Chondrocyte (in vitro differentiated cells): ENCODE data around the gene HSPA4L. TPM values are rescaled to one million over a fixed set of nuclear protein-coding genes. Genes with fewer than 3 reads are reported as not detected.

Experiments used
- DNase-seq: peaks from one replicate; pipeline ENCODE4 v3.0.0; 2021; ENCODE audit warnings: mixed read lengths, low spot score
- H3K27ac Mint-ChIP-seq: one replicate; pipeline ENCODE4 v1.8.0; 2021; ENCODE audit warnings: mild to moderate bottlenecking, moderate library complexity, mixed read lengths; ENCODE audit not compliant: unreplicated experiment
- H3K27me3 Mint-ChIP-seq: 2 replicates; pipeline ENCODE4 v1.8.0; 2021; ENCODE audit warnings: low read depth, mixed read lengths
- H3K36me3 Mint-ChIP-seq: 2 replicates; pipeline ENCODE4 v1.8.0; 2021; ENCODE audit warnings: low read depth, mixed read lengths
- H3K4me1 Mint-ChIP-seq: 2 replicates; pipeline ENCODE4 v1.8.0; 2021; ENCODE audit warnings: low read depth, mild to moderate bottlenecking, mixed read lengths
- H3K4me3 Mint-ChIP-seq: one replicate; pipeline ENCODE4 v1.8.0; 2021; ENCODE audit warnings: mild to moderate bottlenecking, moderate library complexity, mixed read lengths; ENCODE audit not compliant: unreplicated experiment
- H3K9me3 Mint-ChIP-seq: 2 replicates; pipeline ENCODE4 v1.8.0; 2021; ENCODE audit warnings: low read depth, mixed read lengths
- CTCF ChIP-seq: fragments of 200-600 bp; sonication (generic); IDR thresholded peaks from 2 replicates; pipeline ENCODE4 v1.5.0; 2021; ENCODE audit warnings: antibody characterized with exemption, mild to moderate bottlenecking, moderate library complexity
- total RNA-seq: library from RNA; stranded (reverse); gene quantifications from 3 replicates; pipeline ENCODE4 v1.2.1, GENCODE V29; 2021

The HSPA4L gene
- total RNA-seq, 1 donor from 2014 or later: 4.0 TPM

- peak overlapping the region; percentile 27 for H3K27ac Mint-ChIP-seq
- no peaks in the 10 kb centered on the region for H3K27me3 Mint-ChIP-seq
- peaks cover 4% of the 10 kb centered on the region for H3K36me3 Mint-ChIP-seq
- H3K4me3 Mint-ChIP-seq: peak overlapping the region; percentile 99
- no peaks in the 10 kb centered on the region for H3K9me3 Mint-ChIP-seq
- DNase-seq: no peak
- peaks cover 23% of the 10 kb centered on the region for H3K4me1 Mint-ChIP-seq
- peak; percentile 19 for TF ChIP-seq CTCF
Observed at GRCh38 chr4:127881563-127881864, 99.4 kb downstream of the HSPA4L start.

- H3K4me1 Mint-ChIP-seq: peaks cover 3% of the 10 kb centered on the region
- no peak for TF ChIP-seq CTCF
- no peak overlapping the region for H3K4me3 Mint-ChIP-seq
- no peak overlapping the region for H3K27ac Mint-ChIP-seq
- no peak for DNase-seq
- H3K9me3 Mint-ChIP-seq: no peaks in the 10 kb centered on the region
- no peaks in the 10 kb centered on the region for H3K27me3 Mint-ChIP-seq
- peaks cover 3% of the 10 kb centered on the region for H3K36me3 Mint-ChIP-seq
Observed at GRCh38 chr4:127888559-127888958, 106.4 kb downstream of the HSPA4L start.

DNA sequence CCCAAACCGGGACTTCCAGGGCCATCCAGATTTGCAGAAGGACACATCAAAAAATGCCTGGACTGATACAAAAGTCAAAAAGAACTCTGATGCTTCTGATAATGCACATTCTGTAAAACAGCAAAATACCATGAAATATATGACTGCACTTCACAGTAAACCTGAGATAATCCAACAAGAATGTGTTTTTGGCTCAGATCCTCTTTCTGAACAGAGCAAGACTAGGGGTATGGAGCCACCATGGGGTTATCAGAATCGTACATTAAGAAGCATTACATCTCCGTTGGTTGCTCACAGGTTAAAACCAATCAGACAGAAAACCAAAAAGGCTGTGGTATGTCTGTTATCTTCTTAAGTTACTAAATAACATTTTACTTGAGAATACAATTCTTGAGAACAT is 107.8 kb downstream of the HSPA4L start:
- H3K4me3 Mint-ChIP-seq: no peak overlapping the region
- no peak overlapping the region for H3K27ac Mint-ChIP-seq
- no peak for DNase-seq
- no peaks in the 10 kb centered on the region for H3K9me3 Mint-ChIP-seq
- no peaks in the 10 kb centered on the region for H3K27me3 Mint-ChIP-seq
- H3K36me3 Mint-ChIP-seq: peaks cover 3% of the 10 kb centered on the region
- H3K4me1 Mint-ChIP-seq: peaks cover 3% of the 10 kb centered on the region
- TF ChIP-seq CTCF: no peak

Other genes starting within 250 kb of the HSPA4L start
- gene INTU, start 149.4 kb upstream of the HSPA4L start, total RNA-seq: 6.1 to 11.4 TPM (median 10.9 TPM) in 3 replicates
- gene SLC25A31, start 51.9 kb upstream of the HSPA4L start, total RNA-seq: not detected in 3 replicates
- 3.1 to 6.8 TPM (median 3.1 TPM) in 3 replicates for gene PLK4, start 98.6 kb downstream of the HSPA4L start, total RNA-seq
- 16.4 to 20.6 TPM (median 17.2 TPM) in 3 replicates for gene MFSD8, start 182.9 kb downstream of the HSPA4L start, total RNA-seq
- 7.8 to 9.9 TPM (median 8.8 TPM) in 3 replicates for gene ABHD18, start 183.1 kb downstream of the HSPA4L start, total RNA-seq